Epithelial cell of esophagus (primary cell): ENCODE results near the gene CD82.

Source experiments
- DNase-seq: peaks from one replicate; pipeline ENCODE4 v3.0.0; 2010; ENCODE audit warnings: low read depth
- H3K4me3 ChIP-seq: 2 replicates; pipeline ENCODE4 v1.5.1; 2011; ENCODE audit warnings: mild to moderate bottlenecking, low read length, control low read depth
- TF ChIP-seq, protein P1 (sequence below): IDR thresholded peaks from 2 replicates; pipeline ENCODE4 v1.5.1; 2011; ENCODE audit warnings: low read depth, mild to moderate bottlenecking, low read length, control low read depth, inconsistent platforms; ENCODE audit not compliant: insufficient read depth; ENCODE audit errors: missing control alignments

Gene CD82

DNA sequence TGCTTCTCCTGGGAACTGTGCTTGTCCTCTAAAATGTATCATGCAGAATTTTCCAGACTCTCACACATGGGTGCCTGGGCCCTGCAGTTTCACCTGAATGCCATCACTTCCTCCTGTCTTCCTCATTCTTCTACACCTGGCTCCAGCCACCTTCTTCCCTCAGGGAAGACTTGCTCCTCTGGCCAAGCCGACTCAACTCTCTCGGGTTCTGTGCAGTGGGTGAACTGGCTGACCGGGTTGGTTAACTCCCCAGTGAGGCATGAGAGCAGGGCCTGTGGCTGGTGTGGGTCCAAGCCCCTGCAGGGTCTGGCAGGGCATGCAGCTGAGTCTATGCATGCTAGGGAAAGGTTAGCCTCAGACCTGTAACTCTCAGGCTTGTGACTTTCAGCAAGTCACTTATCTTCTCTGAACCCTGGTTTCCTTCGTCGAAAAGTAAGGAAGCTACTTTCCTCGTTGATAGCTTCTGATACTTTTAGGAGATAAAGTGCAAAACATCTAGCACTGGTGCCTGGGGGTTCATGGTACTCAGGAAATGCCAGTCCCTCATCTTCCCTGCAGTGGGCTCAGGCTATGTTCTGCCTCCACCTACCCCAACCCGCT, 11.9 kb downstream of the CD82 start:
- DNase-seq = peak; percentile 90
- no peak overlapping the region for H3K4me3 ChIP-seq

DNA sequence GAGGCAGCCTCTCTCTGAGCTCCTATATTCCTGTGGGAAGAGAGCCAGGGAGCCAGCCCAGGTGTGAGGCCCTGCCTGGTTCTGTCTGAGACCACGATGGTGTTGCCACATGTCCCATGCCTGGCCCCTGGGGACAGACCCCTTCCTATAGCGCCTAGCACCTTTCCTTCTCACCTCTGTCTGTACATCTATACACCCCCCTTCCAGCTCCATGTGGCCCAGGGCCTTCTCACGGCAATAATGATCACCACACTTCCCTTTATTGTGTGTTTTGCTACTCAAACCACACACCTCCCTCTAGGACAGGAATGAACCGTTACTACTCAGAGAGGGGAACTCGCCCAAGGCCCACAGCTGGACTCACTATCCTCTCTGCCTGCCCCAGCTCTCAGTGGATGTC, 12.8 kb downstream of the CD82 start:
- no peak for DNase-seq
- no peak overlapping the region for H3K4me3 ChIP-seq
- TF ChIP-seq, protein P1, sequence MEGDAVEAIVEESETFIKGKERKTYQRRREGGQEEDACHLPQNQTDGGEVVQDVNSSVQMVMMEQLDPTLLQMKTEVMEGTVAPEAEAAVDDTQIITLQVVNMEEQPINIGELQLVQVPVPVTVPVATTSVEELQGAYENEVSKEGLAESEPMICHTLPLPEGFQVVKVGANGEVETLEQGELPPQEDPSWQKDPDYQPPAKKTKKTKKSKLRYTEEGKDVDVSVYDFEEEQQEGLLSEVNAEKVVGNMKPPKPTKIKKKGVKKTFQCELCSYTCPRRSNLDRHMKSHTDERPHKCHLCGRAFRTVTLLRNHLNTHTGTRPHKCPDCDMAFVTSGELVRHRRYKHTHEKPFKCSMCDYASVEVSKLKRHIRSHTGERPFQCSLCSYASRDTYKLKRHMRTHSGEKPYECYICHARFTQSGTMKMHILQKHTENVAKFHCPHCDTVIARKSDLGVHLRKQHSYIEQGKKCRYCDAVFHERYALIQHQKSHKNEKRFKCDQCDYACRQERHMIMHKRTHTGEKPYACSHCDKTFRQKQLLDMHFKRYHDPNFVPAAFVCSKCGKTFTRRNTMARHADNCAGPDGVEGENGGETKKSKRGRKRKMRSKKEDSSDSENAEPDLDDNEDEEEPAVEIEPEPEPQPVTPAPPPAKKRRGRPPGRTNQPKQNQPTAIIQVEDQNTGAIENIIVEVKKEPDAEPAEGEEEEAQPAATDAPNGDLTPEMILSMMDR = no peak

More for the DNA sequence above, 11.9 kb downstream of the CD82 start:
- TF ChIP-seq, protein P1 = no peak

DNA sequence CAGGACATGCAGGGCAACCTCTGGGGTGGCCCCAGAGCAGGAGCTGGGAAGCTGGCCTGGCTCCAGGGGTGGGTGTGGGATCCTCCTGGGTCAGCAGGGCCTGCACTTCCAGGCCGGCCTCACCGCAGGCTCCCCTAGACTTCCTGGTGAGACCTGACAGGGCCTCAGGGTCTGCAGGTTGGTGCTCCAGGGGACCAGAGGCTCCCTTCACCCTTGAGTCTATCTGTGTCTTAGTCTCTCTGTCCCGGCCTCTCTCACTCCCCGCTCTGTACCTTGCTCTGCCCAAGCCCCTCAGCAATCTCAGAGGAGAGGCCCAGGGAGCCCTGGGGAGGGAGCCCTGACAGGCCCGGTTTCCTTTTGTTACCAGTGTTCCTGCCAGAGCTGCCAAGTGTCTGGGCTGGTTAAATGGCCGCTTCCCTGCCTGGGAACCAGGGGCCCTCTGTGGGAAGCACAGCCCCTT, 13.9 kb downstream of the CD82 start:
- TF ChIP-seq, protein P1 = no peak
- no peak overlapping the region for H3K4me3 ChIP-seq
- no peak for DNase-seq

GRCh38 chr11:44580701-44581100, 15.2 kb downstream of the CD82 start:
- no peak for DNase-seq
- H3K4me3 ChIP-seq = no peak overlapping the region
- TF ChIP-seq, protein P1 = no peak

DNA sequence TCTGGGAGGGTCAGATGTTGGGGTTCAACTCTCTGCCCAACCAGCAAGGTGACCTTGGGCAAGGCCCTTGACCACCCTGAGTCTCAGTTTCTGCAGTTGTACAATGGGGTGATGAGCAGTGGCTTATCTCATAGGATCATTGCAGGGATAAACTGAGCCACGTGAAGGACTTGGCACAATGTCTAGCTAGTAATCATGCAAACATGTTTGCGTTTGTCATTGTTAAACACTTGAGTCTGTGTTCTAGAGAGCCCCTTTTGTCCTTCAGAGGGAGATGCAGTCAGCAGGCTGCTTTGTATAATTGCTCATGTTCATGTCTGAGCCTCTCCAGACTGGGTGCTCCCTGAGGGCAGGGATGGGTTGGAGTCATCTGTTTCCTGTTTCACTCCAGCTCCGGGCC, 15.8 kb downstream of the CD82 start:
- TF ChIP-seq, protein P1 = no peak
- no peak for DNase-seq
- no peak overlapping the region for H3K4me3 ChIP-seq

DNA sequence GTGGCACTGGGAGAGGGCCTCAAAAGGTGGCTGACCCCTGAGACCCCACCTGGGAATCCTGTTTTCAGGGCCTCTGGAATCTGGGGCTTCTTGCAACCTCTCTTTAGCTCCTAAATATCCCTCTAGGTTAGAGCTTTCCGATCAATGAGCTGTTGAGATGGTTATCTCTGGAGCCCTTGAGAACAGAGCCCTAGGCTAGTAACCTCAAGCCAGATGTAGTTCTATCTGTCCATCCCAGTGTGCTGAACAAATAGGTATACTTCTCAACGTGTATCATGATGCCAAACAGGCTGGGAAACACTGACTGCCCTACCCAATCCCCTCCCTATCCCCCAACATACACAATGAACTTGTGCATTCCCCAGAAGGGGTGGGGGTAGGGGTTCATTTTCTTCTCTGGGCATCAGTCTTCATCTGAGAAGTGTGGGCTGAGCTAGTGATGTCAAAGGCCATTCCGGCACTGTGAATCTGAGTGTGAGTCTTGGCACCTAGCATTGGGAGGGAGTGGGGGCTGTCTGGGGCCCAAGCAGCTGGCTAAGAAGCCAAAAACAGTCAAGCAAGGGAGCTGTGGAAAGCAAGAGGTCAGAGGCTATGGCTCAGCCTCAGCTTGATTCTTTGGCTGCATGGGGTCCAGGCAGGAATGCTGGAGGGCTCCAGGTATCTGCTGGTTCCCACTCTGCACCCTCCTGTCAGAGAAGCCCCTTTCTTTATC, 17.3 kb downstream of the CD82 start:
- no peak for DNase-seq
- TF ChIP-seq, protein P1 = no peak
- H3K4me3 ChIP-seq = no peak overlapping the region

GRCh38 chr11:44583353-44583669, 17.8 kb downstream of the CD82 start:
- TF ChIP-seq, protein P1 = no peak
- H3K4me3 ChIP-seq = no peak overlapping the region
- no peak for DNase-seq
